NT2/D1 (cell line): ENCODE results near the gene DUSP22.

Experiments used
- YY1 ChIP-seq: IDR thresholded peaks from 2 replicates; pipeline ENCODE4 v1.6.1; 2011; ENCODE audit not compliant: insufficient read length, insufficient read depth
- ZNF274 ChIP-seq: IDR thresholded peaks from 2 replicates; pipeline ENCODE4 v1.6.1; 2011; ENCODE audit warnings: mild to moderate bottlenecking, low read depth, low read length

- TF ChIP-seq YY1 (no peak), ZNF274 (no peak)
These were observed 30.1 kb downstream of the DUSP22 start for GRCh38 chr6:322259-322930.
